Colonic mucosa (tissue), 4 donors: Measurements from ENCODE around the gene OST4. TPM values are rescaled to one million over a fixed set of nuclear protein-coding genes. Genes with fewer than 3 reads are reported as not detected.
A peak's percentile ranks its signal among the peaks of the same experiment; 100 is the strongest.

ENCODE experiments used
- DNase-seq: peaks from one replicate; pipeline ENCODE4 v3.0.0-alpha.2; 2020
- H3K27ac ChIP-seq: fragments of 200-600 bp; one replicate; pipeline ENCODE4 v1.8.0; 2021
- H3K27me3 ChIP-seq: fragments of 200-600 bp; one replicate; pipeline ENCODE4 v1.8.0; 2021
- H3K36me3 ChIP-seq: fragments of 200-600 bp; one replicate; pipeline ENCODE4 v1.8.0; 2021
- H3K4me1 ChIP-seq: fragments of 200-600 bp; one replicate; pipeline ENCODE4 v1.8.0; 2021; ENCODE audit warnings: mild to moderate bottlenecking
- H3K4me3 ChIP-seq: fragments of 200-600 bp; one replicate; pipeline ENCODE4 v1.8.0; 2021
- H3K9ac ChIP-seq, 2 donors: one replicate each; pipeline ENCODE4 v1.7.0; 2013; ENCODE audit warnings: control low read depth in 2 of 2, low read depth in 2 of 2, low read length in 2 of 2
- H3K9me3 ChIP-seq: fragments of 200-600 bp; one replicate; pipeline ENCODE4 v1.8.0; 2021
- CTCF ChIP-seq: fragments of 200-600 bp; IDR thresholded peaks from one replicate; pipeline ENCODE4 v1.8.0; 2022; ENCODE audit warnings: antibody characterized with exemption, mild to moderate bottlenecking
- intact Hi-C: fragments of 100-400 bp; cut with DNase I; formaldehyde crosslinking; loops from one replicate; pipeline ENCODE4 v1.14.1; 2022
- total RNA-seq, 2 donors: library from RNA; stranded (reverse); fragmentation: NEBNext Ultra II Directional in 1 of 2; extraction: Animal tissue kit (Norgen Biotek cat#: 25700) in 1 of 2; gene quantifications; one replicate each; pipeline ENCODE4 v1.2.1, GENCODE V29; 2021
- donor health status: healthy.
- donor health status: DM: no; HTN: no; CAD: no.
- donor health status: DM: no; HTN: no; CAD: no.

The OST4 gene
- total RNA-seq, 2 donors from 2014 or later = 272 to 331 TPM

GRCh38 chr2:27083410-27084296 lies 12.2 kb upstream of the OST4 start:
- intact Hi-C loops = loop anchor here (2.0 to 10.0 kb wide), 2 partner anchors 49 to 121 kb away; partner anchors contain the start of gene TMEM214
- H3K9me3 ChIP-seq = no peaks in the 10 kb centered on the region
- peaks cover 15% of the 10 kb centered on the region for H3K4me1 ChIP-seq
- no peaks in the 10 kb centered on the region for H3K36me3 ChIP-seq
- H3K27me3 ChIP-seq = no peaks in the 10 kb centered on the region
- no peak for TF ChIP-seq CTCF
- H3K9ac ChIP-seq = no peak overlapping the region
- no peak overlapping the region for H3K4me3 ChIP-seq
- no peak overlapping the region for H3K27ac ChIP-seq
- no peak for DNase-seq

GRCh38 chr2:27082773-27083409 lies 11.4 kb upstream of the OST4 start:
- no peak overlapping the region for H3K4me3 ChIP-seq
- H3K27ac ChIP-seq = no peak overlapping the region
- no peaks in the 10 kb centered on the region for H3K27me3 ChIP-seq
- no peak for DNase-seq
- peaks cover 15% of the 10 kb centered on the region for H3K4me1 ChIP-seq
- H3K9me3 ChIP-seq = no peaks in the 10 kb centered on the region
- no peaks in the 10 kb centered on the region for H3K36me3 ChIP-seq
- no peak for TF ChIP-seq CTCF
- H3K9ac ChIP-seq = no peak overlapping the region
- intact Hi-C loops = loop anchor here (10.0 kb wide), 1 partner anchor 48 kb away; the partner anchor contains the start of gene TMEM214

- H3K4me1 ChIP-seq = peaks cover 10% of the 10 kb centered on the region
- H3K27me3 ChIP-seq = no peaks in the 10 kb centered on the region
- no peaks in the 10 kb centered on the region for H3K36me3 ChIP-seq
- H3K9ac ChIP-seq = no peak overlapping the region
- H3K9me3 ChIP-seq = no peaks in the 10 kb centered on the region
- peak overlapping the region; percentile 66 for H3K27ac ChIP-seq
- DNase-seq = no peak
- no peak for TF ChIP-seq CTCF
- H3K4me3 ChIP-seq = no peak overlapping the region
- intact Hi-C loops = loop anchor here (10.0 kb wide), 1 partner anchor 47 kb away; the partner anchor contains the start of gene TMEM214
These were observed 10.7 kb upstream of the OST4 start for GRCh38 chr2:27081984-27082772.

- Histone ChIP-seq H3K4me1 (peaks cover 7% of the 10 kb centered on the region), H3K4me3 (peak overlapping the region; percentile 44), H3K36me3 (no peaks in the 10 kb centered on the region), H3K27me3 (no peaks in the 10 kb centered on the region), H3K9ac (peak overlapping the region; percentile 28 to 55), H3K9me3 (no peaks in the 10 kb centered on the region), H3K27ac (peak overlapping the region; percentile 95)
- no peak for DNase-seq
- no peak for TF ChIP-seq CTCF
- intact Hi-C loops = loop anchor here (10.0 kb wide), 1 partner anchor 46 kb away; the partner anchor contains the start of gene TMEM214
These were observed 9.1 kb upstream of the OST4 start for GRCh38 chr2:27080603-27080936.

- peak overlapping the region; percentile 95 for H3K27ac ChIP-seq
- H3K27me3 ChIP-seq = no peaks in the 10 kb centered on the region
- H3K4me3 ChIP-seq = peak overlapping the region; percentile 44
- intact Hi-C loops = loop anchor here (10.0 kb wide), 1 partner anchor 45 kb away; the partner anchor contains the start of gene TMEM214
- no peaks in the 10 kb centered on the region for H3K36me3 ChIP-seq
- TF ChIP-seq CTCF = no peak
- H3K4me1 ChIP-seq = peaks cover 7% of the 10 kb centered on the region
- H3K9me3 ChIP-seq = no peaks in the 10 kb centered on the region
- no peak for DNase-seq
- peak overlapping the region; percentile 28 to 55 for H3K9ac ChIP-seq
These were observed 8.7 kb upstream of the OST4 start for GRCh38 chr2:27080140-27080469.
